PC-9 (cell line): ENCODE measurements around the gene NRIP1. TPM values are rescaled to one million over a fixed set of nuclear protein-coding genes. Genes with fewer than 3 reads are reported as not detected.

ENCODE experiments used
- BruUV-seq: library from RNA; stranded (reverse); fragments of 400-500 nt; replicated peaks from 2 replicates; lab custom pipeline; 2021; lab: Mats Ljungman, UMichigan
- CTCF ChIA-PET: fragments of 300-600 bp; sonication (Branson Sonifier 250); formaldehyde crosslinking; loops from one replicate; lab custom pipeline; 2022; ENCODE audit warnings: antibody characterized with exemption; lab: Charles Lee
- POLR2A ChIA-PET: fragments of 300-600 bp; sonication (Branson Sonifier 250); formaldehyde crosslinking; loops from one replicate; lab custom pipeline; 2022; ENCODE audit warnings: antibody characterized with exemption; ENCODE audit not compliant: unreplicated experiment; lab: Charles Lee
- DNase-seq, 2 experiments: peaks; one replicate each; pipeline versions ENCODE4 v3.0.0 to v3.0.0-alpha.2; 2015 to 2022; ENCODE audit warnings: mixed read lengths in 1 of 2
- H2AFZ ChIP-seq: fragments of 200-600 bp; sonication (generic); 2 replicates; pipeline ENCODE4 v1.8.1; 2017; ENCODE audit warnings: antibody characterized with exemption
- H3F3A ChIP-seq: fragments of 200-600 bp; sonication (generic); 2 replicates; pipeline ENCODE4 v1.8.1; 2017; ENCODE audit warnings: antibody characterized with exemption, mild to moderate bottlenecking, low read depth; ENCODE audit not compliant: insufficient read depth
- H3K27ac ChIP-seq: fragments of 200-600 bp; sonication (generic); 2 replicates; pipeline ENCODE4 v1.6.1; 2016; ENCODE audit warnings: mixed run types
- H3K27me3 ChIP-seq: fragments of 200-600 bp; sonication (generic); 2 replicates; pipeline ENCODE4 v1.6.1; 2016; ENCODE audit warnings: low read depth, mixed run types; ENCODE audit not compliant: insufficient read depth
- H3K36me3 ChIP-seq: fragments of 200-600 bp; sonication (generic); 2 replicates; pipeline ENCODE4 v1.6.1; 2016; ENCODE audit warnings: low read depth, mixed run types
- H3K4me1 ChIP-seq: fragments of 200-600 bp; sonication (generic); replicated peaks from 2 replicates; pipeline ENCODE4 v1.6.1; 2016; ENCODE audit warnings: mixed run types; ENCODE audit not compliant: insufficient read depth
- H3K4me2 ChIP-seq: fragments of 200-600 bp; sonication (generic); 2 replicates; pipeline ENCODE4 v1.6.1; 2017; ENCODE audit warnings: mixed run types
- H3K4me3 ChIP-seq: fragments of 200-600 bp; sonication (generic); 2 replicates; pipeline ENCODE4 v1.6.1; 2016; ENCODE audit warnings: mixed run types
- H3K79me2 ChIP-seq: fragments of 200-600 bp; sonication (generic); 2 replicates; pipeline ENCODE4 v1.6.1; 2017; ENCODE audit warnings: low read depth, mixed run types
- H3K9me2 ChIP-seq: fragments of 200-600 bp; sonication (generic); 2 replicates; pipeline ENCODE4 v1.8.1; 2017; ENCODE audit warnings: mild to moderate bottlenecking; ENCODE audit not compliant: insufficient read depth
- H3K9me3 ChIP-seq: fragments of 200-600 bp; sonication (generic); 2 replicates; pipeline ENCODE4 v1.8.1; 2016; ENCODE audit warnings: low read depth; ENCODE audit not compliant: insufficient read depth
- H4K20me1 ChIP-seq: fragments of 200-600 bp; sonication (generic); 2 replicates; pipeline ENCODE4 v1.8.1; 2017; ENCODE audit not compliant: insufficient read depth
- CTCF ChIP-seq: fragments of 200-600 bp; sonication (generic); conservative IDR thresholded peaks from 2 replicates; pipeline ENCODE4 v1.6.1; 2017; ENCODE audit warnings: mixed run types, antibody characterized with exemption, mild to moderate bottlenecking, moderate library complexity
- EZH2 ChIP-seq: fragments of 200-600 bp; sonication (generic); IDR thresholded peaks from 2 replicates; pipeline ENCODE4 v1.8.0; 2017; ENCODE audit warnings: antibody characterized with exemption, low read depth
- intact Hi-C: fragments of 100-400 bp; cut with micrococcal nuclease; formaldehyde crosslinking; loops from one replicate; pipeline ENCODE4 v1.10.0; 2022; ENCODE audit not compliant: unreplicated experiment
- total RNA-seq: library from RNA; stranded (reverse); gene quantifications from 2 replicates; pipeline ENCODE4 v1.2.3, GENCODE V29; 2021

NRIP1 gene
- total RNA-seq, 1 experiment from 2014 or later = 33.0 TPM

- peak overlapping the region; percentile 86; the same call in 1 of the 2 replicates for H3K4me3 ChIP-seq
- no peak overlapping the region for H2AFZ ChIP-seq
- H3K4me2 ChIP-seq = peak overlapping the region; percentile 87
- 0 out of 2 replicates have a peak overlapping the region, but pooled peaks have one; percentile 8 for H3K27ac ChIP-seq
- no TSS peak for BruUV-seq
- H3K4me1 ChIP-seq = peaks cover 50% of the 10 kb centered on the region
- H3K9me3 ChIP-seq = peaks cover 7% of the 10 kb centered on the region; the same call in 1 of the 2 replicates
- H3K9me2 ChIP-seq = no peaks in the 10 kb centered on the region
- peaks cover 14% of the 10 kb centered on the region for H4K20me1 ChIP-seq
- TF ChIP-seq EZH2 = no peak
- TF ChIP-seq CTCF = no peak
- ChIA-PET CTCF (no interaction called here), POLR2A (no interaction called here)
- intact Hi-C loops = loop anchor here (1.0 to 5.0 kb wide), 4 partner anchors 103 to 232 kb away; no protein-coding TSS in a partner anchor
- DNase-seq = peak in 1 of 2 experiments; percentile 50
- no peaks in the 10 kb centered on the region for H3F3A ChIP-seq
- H3K36me3 ChIP-seq = peaks cover 15% of the 10 kb centered on the region
- H3K27me3 ChIP-seq = no peaks in the 10 kb centered on the region
- H3K79me2 ChIP-seq = peaks cover 90% of the 10 kb centered on the region
These were observed 4.1 kb downstream of the NRIP1 start for GRCh38 chr21:15060543-15061175.

GRCh38 chr21:15059397-15059796, 5.4 kb downstream of the NRIP1 start:
- Histone ChIP-seq H3K4me1 (peaks cover 50% of the 10 kb centered on the region), H3K9me2 (no peaks in the 10 kb centered on the region), H3K27ac (peak overlapping the region; percentile 24; the same call in 1 of the 2 replicates), H3K4me3 (peak overlapping the region; percentile 86; the same call in 1 of the 2 replicates), H3K79me2 (peaks cover 100% of the 10 kb centered on the region), H3K27me3 (no peaks in the 10 kb centered on the region), H4K20me1 (peaks cover 21% of the 10 kb centered on the region), H2AFZ (no peak overlapping the region), H3K4me2 (peak overlapping the region; percentile 87), H3K36me3 (peaks cover 28% of the 10 kb centered on the region), H3F3A (no peaks in the 10 kb centered on the region), H3K9me3 (peaks cover 7% of the 10 kb centered on the region; the same call in 1 of the 2 replicates)
- DNase-seq = no peak
- no TSS peak for BruUV-seq
- TF ChIP-seq CTCF = no peak
- no peak for TF ChIP-seq EZH2
- CTCF ChIA-PET = no interaction called here
- intact Hi-C loops = no loop called here
- POLR2A ChIA-PET = no interaction called here

GRCh38 chr21:15058854-15059263, 5.9 kb downstream of the NRIP1 start:
- ChIA-PET CTCF (no interaction called here), POLR2A (no interaction called here)
- intact Hi-C loops = no loop called here
- no peak for DNase-seq
- H2AFZ ChIP-seq = no peak overlapping the region
- peak overlapping the region; percentile 87 for H3K4me2 ChIP-seq
- peaks cover 33% of the 10 kb centered on the region for H3K36me3 ChIP-seq
- peaks cover 7% of the 10 kb centered on the region; the same call in 1 of the 2 replicates for H3K9me3 ChIP-seq
- peaks cover 100% of the 10 kb centered on the region for H3K79me2 ChIP-seq
- no peaks in the 10 kb centered on the region for H3K27me3 ChIP-seq
- no peak for TF ChIP-seq EZH2
- no peak for TF ChIP-seq CTCF
- no TSS peak for BruUV-seq
- no peaks in the 10 kb centered on the region for H3K9me2 ChIP-seq
- peak overlapping the region; percentile 24; the same call in 1 of the 2 replicates for H3K27ac ChIP-seq
- H4K20me1 ChIP-seq = peaks cover 21% of the 10 kb centered on the region
- no peaks in the 10 kb centered on the region for H3F3A ChIP-seq
- H3K4me1 ChIP-seq = peaks cover 50% of the 10 kb centered on the region
- peak overlapping the region; percentile 86; the same call in 1 of the 2 replicates for H3K4me3 ChIP-seq
